ENCODE results near the gene SLC13A3. TPM values are rescaled to one million over a fixed set of nuclear protein-coding genes. Genes with fewer than 3 reads are reported as not detected.

SLC13A3 gene
- total and polyA plus RNA-seq, 4 donors: 1.5 to 10.7 (median 8.3) TPM

DNA sequence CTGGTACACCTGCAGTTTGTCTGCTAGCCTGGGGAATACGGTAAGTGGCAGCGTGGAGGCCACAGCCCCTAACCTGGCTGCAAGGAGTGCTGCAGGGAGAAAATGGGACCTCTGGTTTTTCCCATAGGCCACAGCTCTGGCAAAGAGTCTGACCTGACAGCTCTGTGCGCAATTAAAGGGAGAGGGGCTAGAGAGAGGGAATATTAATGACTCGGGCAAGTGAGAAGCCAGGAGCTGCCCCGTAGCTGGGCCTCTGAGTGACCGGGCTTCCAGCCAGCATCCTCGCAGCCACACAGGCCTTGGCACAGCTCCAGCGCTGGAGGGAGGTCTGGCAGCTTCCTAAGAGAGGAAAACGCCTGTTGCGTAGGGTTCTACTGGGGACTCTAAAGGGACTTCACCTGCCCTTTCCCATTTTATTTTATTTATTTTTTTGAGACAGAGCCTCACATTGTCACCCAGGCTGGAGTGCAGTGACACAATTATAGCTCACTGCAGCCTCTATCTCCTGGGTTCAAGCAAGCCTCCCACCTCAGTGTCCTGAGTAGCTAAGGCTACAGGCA lies 82.6 kb downstream of the SLC13A3 start:
- WGBS: 19% methylated on average over 10 of the region's 10 CpGs
- Histone ChIP-seq H3K9ac (ENCODE audit: low read depth in 1 of 2, low read length in 2 of 2) (no peak overlapping the region), H3K4me1 (ENCODE audit: control insufficient read depth in 4 of 4, insufficient read depth in 4 of 4, low read length in 3 of 4) (peaks cover 0 to 7% (median 5%) of the 10 kb centered on the region in 4 donors)

DNA sequence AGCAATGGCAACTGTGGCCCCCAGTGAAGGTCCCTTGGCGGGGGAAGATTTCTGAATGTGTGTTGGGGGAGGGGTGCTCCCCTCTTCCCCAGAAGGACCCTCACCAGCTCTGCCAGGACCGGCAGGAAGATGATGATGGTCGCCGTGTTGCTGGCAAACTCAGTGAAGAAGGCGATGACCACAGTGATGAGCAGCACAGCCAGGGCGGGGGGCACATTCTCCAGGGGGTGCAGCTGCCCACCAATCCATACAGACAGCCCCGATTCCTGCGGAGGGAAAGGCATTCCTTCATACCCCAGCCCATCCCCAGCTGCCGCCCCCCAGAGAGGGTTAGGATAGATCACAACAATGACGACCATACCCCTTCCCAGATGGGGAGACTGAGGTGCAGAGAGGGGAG lies 85.1 kb downstream of the SLC13A3 start:
- no peak for TF ChIP-seq RAD21 (IDR thresholded peaks at IDR 0.05)
- TF ChIP-seq EGR1 (IDR thresholded peaks at IDR 0.05; ENCODE audit: low read depth in 2 of 2): no peak
- no peak for TF ChIP-seq HNF4G (IDR thresholded peaks at IDR 0.05)
- Histone ChIP-seq H3K4me1 (ENCODE audit: control insufficient read depth in 4 of 4, insufficient read depth in 4 of 4, low read length in 3 of 4) (peaks cover 3 to 18% (median 11%) of the 10 kb centered on the region in 4 donors), H3K27ac (ENCODE audit: low read depth in 1 of 2, low read length in 2 of 2) (no peak overlapping the region), H3K9me3 (ENCODE audit: control insufficient read depth in 4 of 4, low read length in 3 of 4) (no peaks in the 10 kb centered on the region), H3K27me3 (ENCODE audit: control insufficient read depth in 4 of 4, insufficient read depth in 4 of 4, low read length in 3 of 4) (no peaks in the 10 kb centered on the region), H3K9ac (ENCODE audit: low read depth in 1 of 2, low read length in 2 of 2) (no peak overlapping the region), H3K36me3 (ENCODE audit: control insufficient read depth in 4 of 4, insufficient read depth in 3 of 4, low read depth in 1 of 4, low read length in 3 of 4) (no peaks in the 10 kb centered on the region), H3K4me3 (ENCODE audit: low read depth in 1 of 3, low read length in 3 of 3) (no peak overlapping the region)
- 89% methylated on average over 10 of the region's 10 CpGs for WGBS
- DNase-seq (ENCODE audit: low spot score): no peak

More for the DNA sequence above, 82.6 kb downstream of the SLC13A3 start:
- Histone ChIP-seq H3K27me3 (ENCODE audit: control insufficient read depth in 4 of 4, insufficient read depth in 4 of 4, low read length in 3 of 4) (no peaks in the 10 kb centered on the region), H3K9me3 (ENCODE audit: control insufficient read depth in 4 of 4, low read length in 3 of 4) (no peaks in the 10 kb centered on the region), H3K27ac (ENCODE audit: low read depth in 1 of 2, low read length in 2 of 2) (no peak overlapping the region), H3K4me3 (ENCODE audit: low read depth in 1 of 3, low read length in 3 of 3) (no peak overlapping the region), H3K36me3 (ENCODE audit: control insufficient read depth in 4 of 4, insufficient read depth in 3 of 4, low read depth in 1 of 4, low read length in 3 of 4) (no peaks in the 10 kb centered on the region)
- TF ChIP-seq SP1 (IDR thresholded peaks at IDR 0.05) (peak; percentile 25), NR2F2 (IDR thresholded peaks at IDR 0.05) (no peak), HNF4A (conservative IDR thresholded peaks at IDR 0.05) (peak; percentile 4 to 29), RAD21 (IDR thresholded peaks at IDR 0.05) (peak; percentile 38 to 58), RXRA (IDR thresholded peaks at IDR 0.05) (peak in 1 of 2 donors; percentile 42)
- peak; percentile 82 for DNase-seq (ENCODE audit: low spot score)

DNA sequence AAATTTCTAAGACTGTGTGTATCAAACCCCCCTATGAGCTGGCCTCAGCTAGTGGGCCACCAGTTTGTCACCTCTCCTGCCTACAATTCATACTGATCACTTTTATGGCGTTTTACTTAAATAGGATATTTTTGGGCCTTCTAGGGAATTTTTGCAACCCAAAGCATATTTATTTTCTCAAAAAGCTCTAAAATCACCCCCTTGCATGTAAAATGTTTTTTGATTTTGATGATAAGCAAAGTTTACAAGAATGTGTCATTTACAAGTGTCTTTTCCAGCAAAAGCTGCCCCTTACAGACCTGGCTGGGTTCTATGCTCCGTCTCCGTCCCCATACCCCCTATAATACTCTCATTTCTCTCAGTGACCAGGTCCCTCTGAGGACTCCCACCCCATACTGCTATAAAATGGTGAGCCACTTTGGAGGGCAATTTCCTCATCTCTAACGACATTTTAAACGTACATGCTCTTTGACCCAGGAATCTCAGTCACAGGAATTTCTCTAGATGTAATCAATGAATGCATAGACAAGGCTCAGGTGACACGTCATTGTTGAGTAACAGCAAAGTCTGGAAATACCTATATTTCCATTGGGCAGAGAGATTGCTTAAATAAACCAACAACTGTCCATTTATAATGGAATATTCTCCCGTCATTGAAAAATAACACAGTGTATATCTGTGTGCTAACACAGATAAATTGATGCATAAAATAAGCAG lies 86.9 kb downstream of the SLC13A3 start:
- Histone ChIP-seq H3K27ac (ENCODE audit: low read depth in 1 of 2, low read length in 2 of 2) (no peak overlapping the region), H3K9ac (ENCODE audit: low read depth in 1 of 2, low read length in 2 of 2) (no peak overlapping the region), H3K9me3 (ENCODE audit: control insufficient read depth in 4 of 4, low read length in 3 of 4) (no peaks in the 10 kb centered on the region), H3K4me1 (ENCODE audit: control insufficient read depth in 4 of 4, insufficient read depth in 4 of 4, low read length in 3 of 4) (peaks cover 3 to 18% (median 11%) of the 10 kb centered on the region in 4 donors), H3K4me3 (ENCODE audit: low read depth in 1 of 3, low read length in 3 of 3) (no peak overlapping the region), H3K27me3 (ENCODE audit: control insufficient read depth in 4 of 4, insufficient read depth in 4 of 4, low read length in 3 of 4) (no peaks in the 10 kb centered on the region), H3K36me3 (ENCODE audit: control insufficient read depth in 4 of 4, insufficient read depth in 3 of 4, low read depth in 1 of 4, low read length in 3 of 4) (no peaks in the 10 kb centered on the region)
- no peak for TF ChIP-seq HNF4G (IDR thresholded peaks at IDR 0.05)
- no peak for TF ChIP-seq RXRA (IDR thresholded peaks at IDR 0.05)
- TF ChIP-seq YY1 (IDR thresholded peaks at IDR 0.05): no peak
- TF ChIP-seq, protein P1, sequence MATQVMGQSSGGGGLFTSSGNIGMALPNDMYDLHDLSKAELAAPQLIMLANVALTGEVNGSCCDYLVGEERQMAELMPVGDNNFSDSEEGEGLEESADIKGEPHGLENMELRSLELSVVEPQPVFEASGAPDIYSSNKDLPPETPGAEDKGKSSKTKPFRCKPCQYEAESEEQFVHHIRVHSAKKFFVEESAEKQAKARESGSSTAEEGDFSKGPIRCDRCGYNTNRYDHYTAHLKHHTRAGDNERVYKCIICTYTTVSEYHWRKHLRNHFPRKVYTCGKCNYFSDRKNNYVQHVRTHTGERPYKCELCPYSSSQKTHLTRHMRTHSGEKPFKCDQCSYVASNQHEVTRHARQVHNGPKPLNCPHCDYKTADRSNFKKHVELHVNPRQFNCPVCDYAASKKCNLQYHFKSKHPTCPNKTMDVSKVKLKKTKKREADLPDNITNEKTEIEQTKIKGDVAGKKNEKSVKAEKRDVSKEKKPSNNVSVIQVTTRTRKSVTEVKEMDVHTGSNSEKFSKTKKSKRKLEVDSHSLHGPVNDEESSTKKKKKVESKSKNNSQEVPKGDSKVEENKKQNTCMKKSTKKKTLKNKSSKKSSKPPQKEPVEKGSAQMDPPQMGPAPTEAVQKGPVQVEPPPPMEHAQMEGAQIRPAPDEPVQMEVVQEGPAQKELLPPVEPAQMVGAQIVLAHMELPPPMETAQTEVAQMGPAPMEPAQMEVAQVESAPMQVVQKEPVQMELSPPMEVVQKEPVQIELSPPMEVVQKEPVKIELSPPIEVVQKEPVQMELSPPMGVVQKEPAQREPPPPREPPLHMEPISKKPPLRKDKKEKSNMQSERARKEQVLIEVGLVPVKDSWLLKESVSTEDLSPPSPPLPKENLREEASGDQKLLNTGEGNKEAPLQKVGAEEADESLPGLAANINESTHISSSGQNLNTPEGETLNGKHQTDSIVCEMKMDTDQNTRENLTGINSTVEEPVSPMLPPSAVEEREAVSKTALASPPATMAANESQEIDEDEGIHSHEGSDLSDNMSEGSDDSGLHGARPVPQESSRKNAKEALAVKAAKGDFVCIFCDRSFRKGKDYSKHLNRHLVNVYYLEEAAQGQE (IDR thresholded peaks at IDR 0.05): no peak
- TF ChIP-seq TAF1 (conservative IDR thresholded peaks at IDR 0.05): no peak
- 70% methylated on average over 7 of the region's 7 CpGs for WGBS
- DNase-seq (ENCODE audit: low spot score): no peak

Measured in liver (tissue), 9 donors.